K562 (cell line): ENCODE results near the gene PRPSAP1. TPM values are rescaled to one million over a fixed set of nuclear protein-coding genes. Genes with fewer than 3 reads are reported as not detected.

Experiments used
- ARID2 ChIP-seq: fragments of 450-650 bp; IDR thresholded peaks from 2 replicates; pipeline ENCODE4 v1.6.1; 2017; ENCODE audit warnings: antibody characterized with exemption, mild to moderate bottlenecking
- CHCHD3 ChIP-seq: fragments of 250-450 bp; sonication (Bioruptor Pico); IDR thresholded peaks from 2 replicates; pipeline ENCODE4 v2.1.2; 2022; ENCODE audit warnings: mild to moderate bottlenecking
- MEF2A ChIP-seq: IDR thresholded peaks from 2 replicates; pipeline ENCODE4 v1.6.1; 2011; ENCODE audit warnings: low read depth, mild to moderate bottlenecking, low read length, moderate library complexity; ENCODE audit not compliant: control insufficient read depth
- MYC ChIP-seq, 2 experiments: fragments of 250-450 bp in 1 of 2; sonication (Bioruptor Pico) in 1 of 2; IDR thresholded peaks; 2 replicates each; pipeline versions ENCODE4 v1.5.1 to v1.6.1; 2012 to 2021; ENCODE audit warnings: low read depth in 2 of 2, borderline replicate concordance in 1 of 2, improper control_type of control experiment in 1 of 2, low read length in 1 of 2, mild to moderate bottlenecking in 1 of 2, moderate library complexity in 1 of 2
- TCF7 ChIP-seq: sonication (generic); IDR thresholded peaks from 2 replicates; pipeline ENCODE4 v1.6.1; 2016; ENCODE audit warnings: antibody characterized with exemption, borderline replicate concordance
- ZC3H11A ChIP-seq: IDR thresholded peaks from 2 replicates; pipeline ENCODE4 v1.6.1; 2012; ENCODE audit warnings: low read depth, low read length, improper control_type of control experiment
- ZFP36 ChIP-seq: fragments of 150-350 bp; IDR thresholded peaks from 2 replicates; pipeline ENCODE4 v1.6.1; 2018; ENCODE audit warnings: low read length, low read depth; ENCODE audit not compliant: partially characterized antibody
- ZFPM2 ChIP-seq: fragments of 250-450 bp; sonication (Bioruptor Pico); IDR thresholded peaks from 2 replicates; pipeline ENCODE4 v1.5.1; 2022; ENCODE audit warnings: mild to moderate bottlenecking
- ZNF140 ChIP-seq: fragments of 250-450 bp; sonication (Bioruptor Pico); IDR thresholded peaks from 2 replicates; pipeline ENCODE4 v1.8.0; 2021; ENCODE audit warnings: moderate library complexity, mild to moderate bottlenecking, inconsistent platforms
- ZNF408 ChIP-seq: fragments of 250-450 bp; sonication (Bioruptor Pico); IDR thresholded peaks from 2 replicates; pipeline ENCODE4 v1.4.0; 2020; ENCODE audit warnings: low read depth, mild to moderate bottlenecking, moderate library complexity
- polyA plus RNA-seq, 8 experiments: library from polyadenylated mRNA; depleted of rRNA in 4 of 8; stranded (reverse) in 5 of 8; unstranded in 3 of 8; fragments of >200 nt; fragmentation: Nextera tagmentation in 2 of 8; fragmentation: Illumina TruSeq in 1 of 8; extraction: Ambion mirVana in 2 of 8; extraction: Trizol in 1 of 8; gene quantifications; 2 replicates each; pipeline versions ENCODE4 v1.2.1 to v1.2.3, GENCODE V29; 2011 to 2014; ENCODE audit warnings: inconsistent platforms in 1 of 8, missing spikeins in 1 of 8
- total RNA-seq, 7 experiments: library from RNA; depleted of rRNA in 6 of 7; stranded (reverse); fragments of >200 nt in 6 of 7; fragmentation: Illumina TruSeq in 2 of 7; extraction: Trizol in 2 of 7; gene quantifications; 2 replicates each; pipeline versions ENCODE4 v1.2.1 to v1.2.3, GENCODE V29; 2011 to 2021; ENCODE audit warnings: low replicate concordance in 1 of 7
- TF ChIP-seq, protein P1 (sequence below), 2 experiments: IDR thresholded peaks in 1 of 2; conservative IDR thresholded peaks in 1 of 2; 2 replicates each; pipeline ENCODE4 v1.6.1; 2016; ENCODE audit warnings: low read depth in 2 of 2, mild to moderate bottlenecking in 1 of 2, missing compliant biosample characterization in 1 of 2, missing genetic modification characterization in 1 of 2, moderate library complexity in 1 of 2
- TF ChIP-seq, protein P2 (sequence below): fragments of 250-450 bp; sonication (Bioruptor Pico); IDR thresholded peaks from 2 replicates; pipeline ENCODE4 v1.4.0; 2020; ENCODE audit warnings: mild to moderate bottlenecking, moderate library complexity
- TF ChIP-seq, protein P3 (sequence below): fragments of 250-450 bp; sonication (Bioruptor Pico); IDR thresholded peaks from 2 replicates; pipeline ENCODE4 v1.5.0; 2022; ENCODE audit warnings: mild to moderate bottlenecking
- TF ChIP-seq, protein P4 (sequence below): fragments of 150-350 bp; conservative IDR thresholded peaks from 2 replicates; pipeline ENCODE4 v1.6.1; 2014; ENCODE audit warnings: low read length

Gene PRPSAP1
- total and polyA plus RNA-seq, 9 of the 15 experiments (the other 6 are each of a cell fraction or from before 2014, with no cell fraction given), result 21.9 to 77.1 (median 40.8) TPM

DNA sequence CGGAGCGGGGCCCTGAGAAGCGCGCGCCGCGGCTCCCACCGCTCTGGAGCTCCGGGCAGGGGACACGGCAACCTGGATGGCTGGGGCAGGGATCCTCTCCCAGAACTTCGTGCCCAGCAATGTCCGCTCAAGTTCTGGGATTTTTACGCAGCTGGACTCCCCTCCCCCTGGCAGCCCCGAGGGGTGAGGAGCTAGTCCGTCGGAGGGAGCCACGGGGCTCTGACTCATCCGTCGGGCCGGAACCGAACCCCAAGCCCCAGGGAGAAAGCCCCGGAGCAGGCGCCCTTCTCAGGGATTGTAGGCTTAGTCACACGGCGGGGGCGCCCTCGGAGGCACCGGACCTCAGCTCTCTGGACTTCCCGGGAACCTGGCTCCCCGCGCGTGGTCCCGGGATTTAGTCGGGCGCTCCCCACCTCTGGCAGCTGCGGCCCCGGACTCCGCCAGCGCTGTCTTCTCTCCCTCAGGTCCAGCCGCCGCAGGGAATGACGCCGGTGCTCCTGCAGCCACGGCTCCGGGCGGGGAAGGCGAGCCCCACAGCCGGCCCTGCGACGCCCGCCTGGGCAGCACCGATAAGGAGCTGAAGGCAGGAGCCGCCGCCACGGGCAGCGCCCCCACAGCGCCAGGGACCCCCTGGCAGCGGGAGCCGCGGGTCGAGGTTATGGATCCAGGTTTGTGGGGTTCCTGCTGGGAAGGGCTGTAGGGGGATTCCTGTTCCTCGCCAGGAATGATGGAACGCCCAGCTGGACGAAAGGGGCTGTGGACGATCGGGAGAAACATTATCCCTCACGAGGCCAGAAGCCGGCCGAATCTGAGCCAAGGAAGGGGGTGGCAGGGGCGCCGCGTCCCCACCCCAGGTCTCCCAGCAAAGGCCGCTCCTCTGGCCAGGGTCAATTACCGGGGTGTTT is 31.5 kb upstream of the PRPSAP1 start (continued):
- TF ChIP-seq, protein P1, sequence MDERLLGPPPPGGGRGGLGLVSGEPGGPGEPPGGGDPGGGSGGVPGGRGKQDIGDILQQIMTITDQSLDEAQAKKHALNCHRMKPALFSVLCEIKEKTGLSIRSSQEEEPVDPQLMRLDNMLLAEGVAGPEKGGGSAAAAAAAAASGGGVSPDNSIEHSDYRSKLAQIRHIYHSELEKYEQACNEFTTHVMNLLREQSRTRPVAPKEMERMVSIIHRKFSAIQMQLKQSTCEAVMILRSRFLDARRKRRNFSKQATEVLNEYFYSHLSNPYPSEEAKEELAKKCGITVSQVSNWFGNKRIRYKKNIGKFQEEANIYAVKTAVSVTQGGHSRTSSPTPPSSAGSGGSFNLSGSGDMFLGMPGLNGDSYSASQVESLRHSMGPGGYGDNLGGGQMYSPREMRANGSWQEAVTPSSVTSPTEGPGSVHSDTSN (CRISPR knock-in tag; IDR thresholded peaks at IDR 0.05; ENCODE audit: low read depth), result no peak
- TF ChIP-seq, protein P1 (tag; conservative IDR thresholded peaks at IDR 0.05; ENCODE audit: low read depth), result no peak
- TF ChIP-seq, protein P2, sequence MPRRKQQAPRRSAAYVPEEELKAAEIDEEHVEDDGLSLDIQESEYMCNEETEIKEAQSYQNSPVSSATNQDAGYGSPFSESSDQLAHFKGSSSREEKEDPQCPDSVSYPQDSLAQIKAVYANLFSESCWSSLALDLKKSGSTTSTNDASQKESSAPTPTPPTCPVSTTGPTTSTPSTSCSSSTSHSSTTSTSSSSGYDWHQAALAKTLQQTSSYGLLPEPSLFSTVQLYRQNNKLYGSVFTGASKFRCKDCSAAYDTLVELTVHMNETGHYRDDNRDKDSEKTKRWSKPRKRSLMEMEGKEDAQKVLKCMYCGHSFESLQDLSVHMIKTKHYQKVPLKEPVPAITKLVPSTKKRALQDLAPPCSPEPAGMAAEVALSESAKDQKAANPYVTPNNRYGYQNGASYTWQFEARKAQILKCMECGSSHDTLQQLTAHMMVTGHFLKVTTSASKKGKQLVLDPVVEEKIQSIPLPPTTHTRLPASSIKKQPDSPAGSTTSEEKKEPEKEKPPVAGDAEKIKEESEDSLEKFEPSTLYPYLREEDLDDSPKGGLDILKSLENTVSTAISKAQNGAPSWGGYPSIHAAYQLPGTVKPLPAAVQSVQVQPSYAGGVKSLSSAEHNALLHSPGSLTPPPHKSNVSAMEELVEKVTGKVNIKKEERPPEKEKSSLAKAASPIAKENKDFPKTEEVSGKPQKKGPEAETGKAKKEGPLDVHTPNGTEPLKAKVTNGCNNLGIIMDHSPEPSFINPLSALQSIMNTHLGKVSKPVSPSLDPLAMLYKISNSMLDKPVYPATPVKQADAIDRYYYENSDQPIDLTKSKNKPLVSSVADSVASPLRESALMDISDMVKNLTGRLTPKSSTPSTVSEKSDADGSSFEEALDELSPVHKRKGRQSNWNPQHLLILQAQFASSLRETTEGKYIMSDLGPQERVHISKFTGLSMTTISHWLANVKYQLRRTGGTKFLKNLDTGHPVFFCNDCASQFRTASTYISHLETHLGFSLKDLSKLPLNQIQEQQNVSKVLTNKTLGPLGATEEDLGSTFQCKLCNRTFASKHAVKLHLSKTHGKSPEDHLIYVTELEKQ, result no peak
- TF ChIP-seq ZNF408, result no peak
- no peak for TF ChIP-seq ZC3H11A
- TF ChIP-seq, protein P3, sequence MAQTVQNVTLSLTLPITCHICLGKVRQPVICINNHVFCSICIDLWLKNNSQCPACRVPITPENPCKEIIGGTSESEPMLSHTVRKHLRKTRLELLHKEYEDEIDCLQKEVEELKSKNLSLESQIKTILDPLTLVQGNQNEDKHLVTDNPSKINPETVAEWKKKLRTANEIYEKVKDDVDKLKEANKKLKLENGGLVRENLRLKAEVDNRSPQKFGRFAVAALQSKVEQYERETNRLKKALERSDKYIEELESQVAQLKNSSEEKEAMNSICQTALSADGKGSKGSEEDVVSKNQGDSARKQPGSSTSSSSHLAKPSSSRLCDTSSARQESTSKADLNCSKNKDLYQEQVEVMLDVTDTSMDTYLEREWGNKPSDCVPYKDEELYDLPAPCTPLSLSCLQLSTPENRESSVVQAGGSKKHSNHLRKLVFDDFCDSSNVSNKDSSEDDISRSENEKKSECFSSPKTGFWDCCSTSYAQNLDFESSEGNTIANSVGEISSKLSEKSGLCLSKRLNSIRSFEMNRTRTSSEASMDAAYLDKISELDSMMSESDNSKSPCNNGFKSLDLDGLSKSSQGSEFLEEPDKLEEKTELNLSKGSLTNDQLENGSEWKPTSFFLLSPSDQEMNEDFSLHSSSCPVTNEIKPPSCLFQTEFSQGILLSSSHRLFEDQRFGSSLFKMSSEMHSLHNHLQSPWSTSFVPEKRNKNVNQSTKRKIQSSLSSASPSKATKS (CRISPR knock-in tag), result no peak
- TF ChIP-seq, protein P4, sequence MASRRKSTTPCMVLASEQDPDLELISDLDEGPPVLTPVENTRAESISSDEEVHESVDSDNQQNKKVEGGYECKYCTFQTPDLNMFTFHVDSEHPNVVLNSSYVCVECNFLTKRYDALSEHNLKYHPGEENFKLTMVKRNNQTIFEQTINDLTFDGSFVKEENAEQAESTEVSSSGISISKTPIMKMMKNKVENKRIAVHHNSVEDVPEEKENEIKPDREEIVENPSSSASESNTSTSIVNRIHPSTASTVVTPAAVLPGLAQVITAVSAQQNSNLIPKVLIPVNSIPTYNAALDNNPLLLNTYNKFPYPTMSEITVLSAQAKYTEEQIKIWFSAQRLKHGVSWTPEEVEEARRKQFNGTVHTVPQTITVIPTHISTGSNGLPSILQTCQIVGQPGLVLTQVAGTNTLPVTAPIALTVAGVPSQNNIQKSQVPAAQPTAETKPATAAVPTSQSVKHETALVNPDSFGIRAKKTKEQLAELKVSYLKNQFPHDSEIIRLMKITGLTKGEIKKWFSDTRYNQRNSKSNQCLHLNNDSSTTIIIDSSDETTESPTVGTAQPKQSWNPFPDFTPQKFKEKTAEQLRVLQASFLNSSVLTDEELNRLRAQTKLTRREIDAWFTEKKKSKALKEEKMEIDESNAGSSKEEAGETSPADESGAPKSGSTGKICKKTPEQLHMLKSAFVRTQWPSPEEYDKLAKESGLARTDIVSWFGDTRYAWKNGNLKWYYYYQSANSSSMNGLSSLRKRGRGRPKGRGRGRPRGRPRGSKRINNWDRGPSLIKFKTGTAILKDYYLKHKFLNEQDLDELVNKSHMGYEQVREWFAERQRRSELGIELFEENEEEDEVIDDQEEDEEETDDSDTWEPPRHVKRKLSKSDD, result no peak
- no peak for TF ChIP-seq MYC (IDR thresholded peaks at IDR 0.05; ENCODE audit: low read depth, low read length)
- TF ChIP-seq MYC (CRISPR knock-in tag; IDR thresholded peaks at IDR 0.05; ENCODE audit: borderline replicate concordance, low read depth), result no peak
- TF ChIP-seq ZFP36, result no peak
- TF ChIP-seq TCF7, result no peak
- no peak for TF ChIP-seq ZFPM2 (CRISPR knock-in tag)
- TF ChIP-seq MEF2A, result no peak
- no peak for TF ChIP-seq ZNF140 (CRISPR knock-in tag)
- TF ChIP-seq ARID2, result no peak
- TF ChIP-seq CHCHD3 (CRISPR knock-in tag), result no peak
